NCI-H2196 treated with DMSO at 0.1 percent for 48 hours (cell line): Measurements from ENCODE around the gene FSCB.
"Not testable (repeated sequence)": the region's sequence is repeated elsewhere in the genome, so short reads cannot be mapped to it uniquely, and the experiment has no call there.

Experiments
- DNase-seq: peaks from one replicate; lab custom pipeline; 2025; ENCODE audit not compliant: unreplicated experiment; lab: John Stamatoyannopoulos, UW

FSCB gene, protein sequence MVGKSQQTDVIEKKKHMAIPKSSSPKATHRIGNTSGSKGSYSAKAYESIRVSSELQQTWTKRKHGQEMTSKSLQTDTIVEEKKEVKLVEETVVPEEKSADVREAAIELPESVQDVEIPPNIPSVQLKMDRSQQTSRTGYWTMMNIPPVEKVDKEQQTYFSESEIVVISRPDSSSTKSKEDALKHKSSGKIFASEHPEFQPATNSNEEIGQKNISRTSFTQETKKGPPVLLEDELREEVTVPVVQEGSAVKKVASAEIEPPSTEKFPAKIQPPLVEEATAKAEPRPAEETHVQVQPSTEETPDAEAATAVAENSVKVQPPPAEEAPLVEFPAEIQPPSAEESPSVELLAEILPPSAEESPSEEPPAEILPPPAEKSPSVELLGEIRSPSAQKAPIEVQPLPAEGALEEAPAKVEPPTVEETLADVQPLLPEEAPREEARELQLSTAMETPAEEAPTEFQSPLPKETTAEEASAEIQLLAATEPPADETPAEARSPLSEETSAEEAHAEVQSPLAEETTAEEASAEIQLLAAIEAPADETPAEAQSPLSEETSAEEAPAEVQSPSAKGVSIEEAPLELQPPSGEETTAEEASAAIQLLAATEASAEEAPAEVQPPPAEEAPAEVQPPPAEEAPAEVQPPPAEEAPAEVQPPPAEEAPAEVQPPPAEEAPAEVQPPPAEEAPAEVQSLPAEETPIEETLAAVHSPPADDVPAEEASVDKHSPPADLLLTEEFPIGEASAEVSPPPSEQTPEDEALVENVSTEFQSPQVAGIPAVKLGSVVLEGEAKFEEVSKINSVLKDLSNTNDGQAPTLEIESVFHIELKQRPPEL

DNA sequence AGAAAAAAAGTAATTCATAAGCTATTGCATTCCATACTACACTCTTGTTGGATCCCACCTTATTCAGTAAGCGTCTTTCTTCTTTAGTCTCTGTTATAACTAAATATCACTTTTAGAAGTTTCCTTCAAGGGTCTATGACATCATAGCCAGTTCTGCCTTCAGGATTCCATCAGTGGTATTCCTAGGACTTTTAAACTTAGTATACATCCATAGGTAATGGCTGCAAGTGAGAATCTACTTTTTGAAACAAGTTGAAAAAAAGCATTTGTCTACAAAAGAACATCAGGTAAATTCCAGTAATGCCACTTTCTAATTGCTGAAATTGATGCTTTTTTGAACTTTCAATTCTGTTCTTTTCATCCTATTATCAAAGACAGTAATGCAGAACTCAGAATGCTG, at the start of gene FSCB:
Gene FSCB (minus strand): TSS at position 101 of the 400 bp plus-strand sequence. CDS start 296 bp downstream, outside the sequence.
- no peak for DNase-seq

DNA sequence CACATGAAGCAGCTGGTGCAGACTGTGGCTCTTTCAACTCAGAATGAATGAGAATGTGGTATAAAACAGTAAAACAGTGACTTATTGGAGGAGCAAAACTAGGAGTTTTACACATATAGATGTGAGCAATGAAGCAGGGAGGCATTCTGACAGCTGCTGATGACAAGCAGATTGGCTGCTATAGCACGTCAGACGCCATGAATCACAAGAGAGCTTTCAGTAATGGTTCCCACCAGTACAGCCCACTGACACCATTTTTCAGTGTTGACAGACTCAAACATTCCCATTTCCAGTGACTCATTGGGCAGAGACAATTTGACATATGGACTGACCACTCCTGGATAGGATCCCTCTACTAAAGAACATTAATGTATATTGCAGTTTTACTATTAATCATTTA, 24.6 kb upstream of the FSCB start:
- DNase-seq = no peak

DNA sequence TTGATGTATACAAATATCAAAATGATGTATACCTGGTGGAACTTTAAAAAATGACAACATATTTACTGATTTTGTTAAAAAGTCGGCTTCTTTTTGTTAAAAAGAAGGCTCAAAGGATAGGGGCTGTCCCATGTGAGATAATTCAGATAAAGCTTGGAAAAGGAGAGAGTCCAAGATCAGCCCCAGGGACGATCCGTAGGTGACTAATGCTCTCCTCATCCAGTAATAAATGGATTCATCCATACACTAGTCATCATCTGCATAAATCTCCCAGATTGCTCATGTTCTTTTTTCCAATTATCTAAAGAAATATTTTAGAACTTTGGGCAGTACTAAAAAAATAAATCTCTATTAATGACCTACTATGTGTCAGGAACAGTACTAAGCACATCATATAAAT, 23.4 kb upstream of the FSCB start:
- DNase-seq = no peak

DNA sequence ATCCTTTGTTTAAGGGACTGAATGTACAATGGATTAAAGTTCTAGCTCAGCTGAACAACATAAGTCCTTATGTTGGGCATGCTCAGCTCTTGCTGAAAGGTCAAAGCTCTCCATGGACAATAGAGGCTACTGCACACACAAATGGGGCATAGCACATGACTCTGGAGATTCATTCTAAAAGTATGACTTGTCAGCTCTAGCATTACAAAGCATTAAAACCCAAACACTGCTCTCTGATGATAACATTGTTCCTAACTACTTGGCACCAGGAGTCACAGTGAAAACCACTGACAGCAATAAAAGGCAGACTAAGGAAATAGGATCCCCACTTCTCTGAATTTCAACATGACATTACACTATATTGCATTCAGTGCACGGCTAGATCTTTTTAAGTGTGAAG, 21.9 kb upstream of the FSCB start:
- peak; percentile 66 for DNase-seq

DNA sequence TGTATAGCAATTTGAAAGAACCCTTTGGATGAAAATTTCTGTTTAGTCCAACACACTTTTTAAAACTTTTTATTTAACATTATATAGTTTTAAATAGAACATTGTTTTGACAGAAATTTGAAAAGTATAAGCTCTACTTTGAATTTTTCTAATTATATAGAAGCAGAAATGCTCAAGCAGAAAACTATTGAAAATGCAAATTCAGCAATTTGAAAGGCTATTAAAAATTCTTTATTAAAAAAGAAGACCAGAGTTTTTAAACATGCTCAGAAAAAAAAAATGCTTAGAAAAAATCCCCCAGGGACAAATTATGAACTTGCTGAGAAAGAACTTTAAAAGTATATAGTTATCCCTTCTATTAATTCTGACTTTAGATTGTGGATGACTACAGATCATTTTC, 21.1 kb upstream of the FSCB start:
- no peak for DNase-seq

DNA sequence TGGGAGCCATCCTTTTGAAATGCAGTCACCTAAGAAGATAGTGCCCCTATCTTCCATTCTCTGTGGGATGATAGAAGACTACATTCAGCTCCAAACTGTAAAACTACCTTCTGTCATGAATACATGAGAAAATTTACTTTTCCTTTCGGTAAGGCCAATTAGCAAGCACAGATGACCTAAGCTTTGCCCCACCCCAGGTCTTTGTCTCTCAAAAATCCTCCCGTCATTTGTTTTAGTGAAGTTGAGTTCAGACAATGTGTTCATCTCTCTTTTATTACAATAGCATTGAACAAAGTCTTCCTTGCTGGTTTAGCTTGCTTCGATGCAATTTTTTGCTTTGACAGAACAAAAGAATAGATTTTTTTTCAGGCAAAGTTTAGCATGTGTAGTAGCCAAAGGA, 18.2 kb upstream of the FSCB start:
- DNase-seq = no peak

DNA sequence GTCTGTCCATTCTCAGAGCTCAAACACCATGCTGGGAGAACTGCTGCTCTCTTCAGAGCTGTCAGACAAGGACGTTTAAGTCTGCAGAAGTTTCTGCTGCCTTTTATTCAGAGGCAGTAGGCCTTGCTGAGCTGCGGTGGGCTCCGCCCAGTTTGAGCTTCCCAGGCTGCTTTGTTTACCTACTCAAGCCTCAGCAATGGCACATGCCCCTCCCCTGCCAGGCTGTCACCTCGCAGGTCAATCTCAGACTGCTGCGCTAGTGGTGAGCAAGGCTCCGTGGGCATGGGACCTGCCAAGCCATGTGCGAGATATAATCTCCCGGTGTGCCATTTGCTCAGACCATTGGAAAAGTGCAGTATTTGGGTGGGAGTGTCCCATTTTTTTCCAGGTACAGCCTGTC, 8.6 kb upstream of the FSCB start:
- DNase-seq = not testable (repeated sequence)

DNA sequence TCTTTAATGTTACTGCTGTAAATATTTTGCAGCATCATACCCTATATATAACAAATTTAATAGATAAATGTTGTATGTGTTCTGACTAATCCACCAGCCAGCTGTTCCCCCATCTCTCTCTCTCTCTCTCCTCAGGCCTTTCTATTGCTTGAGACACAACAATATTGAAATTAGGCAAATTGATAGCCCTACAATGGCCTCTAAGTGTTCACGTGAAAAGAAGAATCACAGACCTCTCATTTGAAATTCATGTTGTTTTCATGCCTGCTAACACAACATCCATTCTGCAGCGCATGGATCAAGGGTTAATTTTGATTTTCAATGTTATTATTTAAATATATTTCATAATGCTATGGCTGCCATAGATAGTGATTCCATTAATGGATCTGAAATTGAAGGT, 1.8 kb upstream of the FSCB start:
- no peak for DNase-seq

DNA sequence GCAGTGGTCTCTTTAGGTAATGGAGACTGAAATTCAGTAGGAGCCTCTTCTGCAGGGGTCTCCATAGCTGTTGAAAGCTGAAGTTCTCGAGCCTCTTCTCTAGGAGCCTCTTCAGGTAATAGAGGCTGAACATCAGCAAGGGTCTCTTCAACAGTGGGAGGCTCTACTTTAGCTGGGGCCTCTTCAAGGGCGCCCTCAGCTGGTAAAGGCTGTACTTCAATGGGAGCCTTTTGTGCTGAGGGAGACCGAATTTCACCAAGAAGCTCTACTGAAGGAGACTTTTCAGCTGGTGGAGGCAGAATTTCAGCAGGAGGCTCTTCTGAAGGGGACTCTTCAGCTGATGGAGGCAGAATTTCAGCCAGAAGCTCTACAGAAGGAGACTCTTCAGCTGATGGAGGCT, 1.5 kb downstream of the FSCB start:
- DNase-seq = no peak

DNA sequence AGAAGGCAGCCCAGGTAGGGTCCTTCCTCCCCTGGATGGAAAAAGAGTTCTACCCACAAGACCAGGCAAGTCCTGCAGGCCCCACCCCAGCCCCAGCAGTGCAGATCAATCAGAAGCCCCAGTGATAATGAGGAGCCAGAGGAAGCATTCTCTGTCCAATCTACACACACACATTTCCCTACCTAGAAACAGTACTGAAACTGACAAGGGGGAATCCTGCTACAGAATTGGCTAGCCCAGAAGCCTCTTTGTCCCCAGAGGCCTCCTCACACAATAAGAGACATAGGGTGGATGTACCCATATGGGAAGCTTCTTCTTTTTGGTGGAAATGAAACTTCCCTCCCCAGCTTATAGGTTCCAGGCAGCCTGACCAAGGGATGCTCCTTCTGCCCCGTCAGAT, 9.9 kb downstream of the FSCB start:
- no peak for DNase-seq

DNA sequence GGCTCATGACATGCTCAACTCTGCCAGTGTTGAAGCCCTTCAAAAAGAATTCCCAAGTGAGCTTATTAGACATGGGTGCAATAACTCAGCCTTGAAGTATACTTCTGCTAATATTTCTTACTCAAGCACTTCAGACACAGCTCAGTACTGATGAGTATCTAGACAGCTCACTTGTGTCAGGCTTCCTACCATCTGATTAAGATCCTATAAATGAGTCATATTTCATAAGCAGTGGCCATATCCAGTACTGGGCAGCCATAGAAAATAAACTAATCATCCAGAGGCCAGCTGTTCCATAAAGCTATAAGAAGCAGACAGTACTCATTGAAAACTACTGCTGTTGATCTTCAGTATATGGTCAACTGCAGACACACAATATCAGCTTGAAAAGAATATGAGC, 12.9 kb downstream of the FSCB start:
- DNase-seq = no peak

DNA sequence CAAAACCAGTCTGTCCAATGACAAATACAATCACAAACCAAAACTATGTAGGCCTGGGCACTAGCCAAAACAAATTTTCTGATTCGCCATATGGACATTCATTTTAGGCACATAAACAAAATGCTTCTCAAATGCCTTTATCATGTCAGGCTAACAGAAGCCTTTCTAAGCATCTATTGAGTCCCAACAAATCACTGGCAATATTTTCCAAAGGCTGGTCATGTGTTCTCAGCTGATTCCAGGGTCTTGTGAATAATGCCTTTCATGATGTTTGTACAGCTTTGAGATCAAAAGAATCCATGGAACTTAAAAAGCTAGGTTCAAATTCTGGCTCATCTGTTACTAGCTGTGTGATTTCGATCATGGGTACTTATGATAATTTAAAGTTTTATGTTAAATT, 16.1 kb downstream of the FSCB start:
- DNase-seq = no peak

DNA sequence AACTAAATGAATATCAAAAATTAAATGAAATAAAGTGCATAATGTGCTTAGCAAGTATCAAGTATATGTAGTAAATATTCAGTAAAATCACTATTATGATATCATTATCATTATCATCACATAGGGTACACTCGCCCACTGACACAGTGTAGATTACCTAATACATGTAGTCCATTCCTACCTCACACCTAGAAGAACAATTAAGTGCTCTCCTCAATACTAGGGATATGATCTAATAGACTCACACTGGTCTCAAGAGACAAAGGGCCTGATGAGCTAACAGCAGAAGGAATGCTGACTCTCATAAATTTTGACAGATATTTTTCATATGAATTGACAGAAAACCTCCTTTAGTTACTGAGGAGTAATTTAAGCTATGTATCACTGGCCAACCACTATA, 29.1 kb downstream of the FSCB start:
- no peak for DNase-seq

DNA sequence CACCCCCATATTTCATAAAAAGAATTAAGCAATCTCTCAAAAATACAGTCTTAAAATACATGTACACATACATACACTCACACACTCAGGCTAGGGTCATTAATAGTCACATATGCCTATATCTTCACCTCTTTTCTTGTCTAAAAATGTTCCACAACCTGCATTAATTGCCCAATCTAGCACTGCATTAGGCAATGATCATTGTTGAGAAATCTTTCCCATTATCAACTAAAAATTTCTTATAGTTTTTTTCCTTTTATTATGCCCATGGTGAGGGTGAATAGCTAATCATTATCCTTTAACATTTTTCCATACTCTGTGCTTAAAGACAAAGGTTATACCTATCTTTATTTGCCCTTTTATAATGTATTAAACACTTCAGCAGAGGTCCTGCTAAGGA, 38.3 kb downstream of the FSCB start:
- DNase-seq = no peak

DNA sequence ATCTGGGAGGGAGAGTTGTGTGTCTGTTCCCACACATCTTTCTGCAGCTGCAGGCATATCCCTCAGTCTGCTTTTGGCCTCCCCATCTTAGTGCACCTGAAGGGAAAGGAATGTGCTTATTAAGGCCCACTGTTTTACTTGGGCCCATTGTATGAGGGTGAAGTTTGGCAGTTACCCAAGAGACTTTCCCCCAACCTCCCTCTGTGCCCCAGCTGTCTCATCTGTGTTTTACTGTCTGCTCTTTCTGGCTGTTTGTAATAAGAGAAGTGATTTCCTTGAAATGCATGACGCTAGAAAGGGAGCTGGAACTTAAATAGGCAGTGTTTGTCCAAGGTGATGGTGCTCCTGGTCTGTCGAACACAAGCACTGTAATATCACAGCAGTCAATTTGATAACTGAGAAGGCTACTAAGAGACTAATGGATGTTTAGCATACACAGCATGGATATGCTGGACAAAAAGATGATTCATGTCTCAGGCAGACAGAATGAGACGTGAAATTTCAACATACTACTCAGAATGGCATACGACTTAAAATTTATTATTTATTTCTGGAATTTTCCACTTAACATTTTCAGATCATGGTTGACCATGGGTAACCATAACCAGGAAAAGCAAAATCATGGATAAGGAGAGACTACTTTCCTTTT, 43.6 kb downstream of the FSCB start:
- DNase-seq = peak; percentile 73

DNA sequence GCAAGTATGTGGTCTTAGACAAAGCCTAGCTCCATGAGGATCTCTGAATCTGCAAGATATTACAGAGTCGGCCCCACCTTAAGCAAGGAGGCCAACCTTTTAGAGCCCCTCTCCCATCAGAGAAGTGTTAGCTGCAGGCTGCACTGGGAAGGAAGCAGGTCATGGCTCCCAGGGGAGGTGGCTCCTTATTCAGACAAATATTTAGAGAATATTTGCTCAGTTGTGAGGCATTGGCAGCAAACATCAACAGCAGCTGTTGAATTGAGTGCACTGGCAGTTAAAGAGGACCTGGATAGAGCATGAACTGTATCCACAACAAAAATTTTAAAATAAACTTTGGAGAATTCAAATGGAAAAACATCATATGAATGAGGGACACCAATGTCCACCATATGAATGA, 44.7 kb downstream of the FSCB start:
- peak; percentile 35 for DNase-seq

DNA sequence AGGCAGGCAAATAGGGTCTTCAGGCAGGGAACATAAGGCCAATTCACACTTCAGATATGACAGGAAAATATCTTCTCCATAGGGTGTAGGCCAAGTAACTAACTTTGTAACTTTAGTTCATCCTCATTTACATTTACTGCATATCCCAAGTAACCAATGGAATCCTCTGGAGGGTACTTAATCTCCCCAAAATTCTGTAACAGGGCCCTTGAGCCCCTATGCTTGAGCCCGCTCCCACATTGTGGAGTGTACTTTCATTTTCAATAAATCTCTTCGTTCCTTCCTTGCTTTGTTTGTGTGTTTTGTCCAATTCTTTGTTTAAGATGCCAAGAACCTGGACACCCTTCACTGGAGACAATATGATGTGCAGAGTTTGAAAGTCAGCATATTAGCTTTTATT, 45.3 kb downstream of the FSCB start:
- no peak for DNase-seq
